Body of pancreas (tissue), 4 donors: ENCODE data around the gene UGT1A1.

Experiments
- POLR2A ChIP-seq, 3 donors: fragments of 450-650 bp; IDR thresholded peaks; one replicate each; pipeline ENCODE4 v1.6.1; 2016; ENCODE audit warnings: antibody characterized with exemption in 3 of 3, mild to moderate bottlenecking in 2 of 3
- TF ChIP-seq, protein P1 (sequence below), 7 experiments: fragments of 450-650 bp in 4 of 7; fragments of 200-600 bp in 3 of 7; sonication (generic) in 3 of 7; IDR thresholded peaks; one replicate each; pipeline ENCODE4 v1.5.1; 2016 to 2019; ENCODE audit warnings: antibody characterized with exemption in 7 of 7

DNA sequence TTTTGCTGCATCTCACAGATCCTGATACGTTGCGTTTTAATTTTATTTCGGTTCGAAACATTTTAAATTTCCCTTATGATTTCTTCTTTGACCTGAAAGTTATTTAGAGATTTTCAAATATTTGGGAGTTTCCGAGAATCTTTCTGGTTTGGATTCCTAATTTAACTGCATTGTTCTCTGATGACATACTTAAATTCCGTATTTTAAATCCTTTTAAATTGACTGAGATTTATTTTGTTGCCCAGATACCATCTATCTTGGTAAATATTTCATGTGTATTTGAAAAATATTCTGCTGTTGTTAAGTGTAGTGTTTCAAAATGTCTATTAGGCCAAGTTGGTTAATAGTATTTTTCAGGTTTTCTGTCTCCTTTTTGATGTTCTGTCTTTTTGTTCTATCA is 55.8 kb downstream of the UGT1A1 start:
- TF ChIP-seq, protein P1, sequence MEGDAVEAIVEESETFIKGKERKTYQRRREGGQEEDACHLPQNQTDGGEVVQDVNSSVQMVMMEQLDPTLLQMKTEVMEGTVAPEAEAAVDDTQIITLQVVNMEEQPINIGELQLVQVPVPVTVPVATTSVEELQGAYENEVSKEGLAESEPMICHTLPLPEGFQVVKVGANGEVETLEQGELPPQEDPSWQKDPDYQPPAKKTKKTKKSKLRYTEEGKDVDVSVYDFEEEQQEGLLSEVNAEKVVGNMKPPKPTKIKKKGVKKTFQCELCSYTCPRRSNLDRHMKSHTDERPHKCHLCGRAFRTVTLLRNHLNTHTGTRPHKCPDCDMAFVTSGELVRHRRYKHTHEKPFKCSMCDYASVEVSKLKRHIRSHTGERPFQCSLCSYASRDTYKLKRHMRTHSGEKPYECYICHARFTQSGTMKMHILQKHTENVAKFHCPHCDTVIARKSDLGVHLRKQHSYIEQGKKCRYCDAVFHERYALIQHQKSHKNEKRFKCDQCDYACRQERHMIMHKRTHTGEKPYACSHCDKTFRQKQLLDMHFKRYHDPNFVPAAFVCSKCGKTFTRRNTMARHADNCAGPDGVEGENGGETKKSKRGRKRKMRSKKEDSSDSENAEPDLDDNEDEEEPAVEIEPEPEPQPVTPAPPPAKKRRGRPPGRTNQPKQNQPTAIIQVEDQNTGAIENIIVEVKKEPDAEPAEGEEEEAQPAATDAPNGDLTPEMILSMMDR (IDR thresholded peaks at IDR 0.05): no peak
- TF ChIP-seq POLR2A (IDR thresholded peaks at IDR 0.05): no peak
